HG02885 (cell line): ENCODE measurements around the gene RALGAPA1.

Experiments used
- ATAC-seq: cut with Tn5 transposase; IDR thresholded peaks from one replicate; pipeline ENCODE4 v1.9.1; 2021; ENCODE audit warnings: mild to moderate bottlenecking; ENCODE audit not compliant: unreplicated experiment, poor library complexity

RALGAPA1 gene

GRCh38 chr14:35506927-35507326 lies 302.2 kb downstream of the RALGAPA1 start:
- ATAC-seq: no peak

GRCh38 chr14:35506461-35506860 lies 302.6 kb downstream of the RALGAPA1 start:
- ATAC-seq: no peak

- no peak for ATAC-seq
Measured at GRCh38 chr14:35504260-35504659, 304.8 kb downstream of the RALGAPA1 start.

- no peak for ATAC-seq
Measured at GRCh38 chr14:35503646-35504045, 305.4 kb downstream of the RALGAPA1 start.

GRCh38 chr14:35499180-35499579 lies 309.9 kb downstream of the RALGAPA1 start:
- no peak for ATAC-seq

DNA sequence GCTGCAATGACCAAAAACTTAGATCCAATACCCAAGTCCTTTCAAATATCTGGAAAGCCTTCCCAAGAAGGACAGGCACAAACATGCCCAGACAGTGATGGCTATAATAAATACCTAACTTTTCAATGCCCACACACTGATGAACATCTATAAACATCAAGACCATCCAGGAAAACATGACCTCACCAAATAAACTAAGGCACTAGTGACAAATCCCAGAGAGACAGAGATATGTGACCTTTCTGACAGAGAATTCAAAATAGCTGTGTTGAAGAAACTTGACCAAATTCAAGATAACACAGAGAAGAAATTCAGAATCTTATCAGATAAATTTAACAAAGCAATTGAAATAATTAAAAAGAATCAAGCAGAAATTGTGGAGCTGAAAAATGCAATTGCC lies 313.8 kb downstream of the RALGAPA1 start:
- no peak for ATAC-seq

DNA sequence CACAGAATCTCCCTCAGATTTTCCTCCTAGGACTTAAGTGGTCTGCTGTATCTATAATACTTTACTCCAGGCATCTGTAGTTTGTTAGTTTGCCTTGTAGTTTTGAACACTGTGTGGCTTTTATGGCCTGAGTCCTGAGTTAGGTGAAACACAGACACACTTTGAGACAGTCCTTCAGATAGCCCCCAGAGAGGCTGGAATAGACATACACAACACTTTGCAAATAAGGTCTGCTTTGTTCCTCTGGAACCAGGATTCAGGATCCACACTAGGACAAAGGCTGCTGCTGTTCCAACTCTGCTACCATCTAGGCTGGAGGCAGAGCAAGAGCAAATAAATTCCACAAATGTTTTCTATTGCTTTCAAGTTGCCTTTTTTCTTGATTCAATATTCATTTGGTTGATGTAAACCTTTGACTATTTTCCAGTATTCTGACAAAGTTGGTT lies 316.5 kb downstream of the RALGAPA1 start:
- no peak for ATAC-seq
